Tibial artery (tissue), 4 donors: Measurements from ENCODE around the gene LRCOL1.

Experiments
- DNase-seq, 2 donors: peaks; one replicate each; pipeline ENCODE4 v3.0.0-alpha.2; 2019
- H3K27ac ChIP-seq, 2 donors: fragments of 200-600 bp; sonication (generic) in 1 of 2; 1 replicate in 1 of 2; 2 replicates in 1 of 2; pipeline ENCODE4 v1.5.1; 2018 to 2019; ENCODE audit warnings: mild to moderate bottlenecking in 1 of 2
- H3K27me3 ChIP-seq, 2 donors: fragments of 200-600 bp; sonication (generic) in 1 of 2; one replicate each; pipeline versions ENCODE4 v1.5.1 to v1.6.0; 2016 to 2019
- H3K36me3 ChIP-seq, 3 donors: fragments of 200-600 bp; sonication (generic) in 2 of 3; one replicate each; pipeline ENCODE4 v1.5.1; 2016 to 2019; ENCODE audit warnings: mild to moderate bottlenecking in 2 of 3
- H3K4me1 ChIP-seq, 4 donors: fragments of 200-600 bp; sonication (generic) in 2 of 4; 1 replicate in 3 of 4; 2 replicates in 1 of 4; pipeline ENCODE4 v1.5.1; 2016 to 2019
- H3K4me3 ChIP-seq, 2 donors: fragments of 200-600 bp; sonication (generic) in 1 of 2; 1 replicate in 1 of 2; 2 replicates in 1 of 2; pipeline ENCODE4 v1.5.1; 2018 to 2019; ENCODE audit warnings: mild to moderate bottlenecking in 2 of 2
- H3K9me3 ChIP-seq, 3 donors: fragments of 200-600 bp; sonication (generic) in 1 of 3; one replicate each; pipeline ENCODE4 v1.5.1; 2016 to 2019
- CTCF ChIP-seq, 2 experiments: fragments of 200-600 bp in 1 of 2; fragments of 450-650 bp in 1 of 2; IDR thresholded peaks; one replicate each; pipeline ENCODE4 v1.5.1; 2017 to 2019; ENCODE audit warnings: antibody characterized with exemption in 2 of 2, mild to moderate bottlenecking in 1 of 2, moderate library complexity in 1 of 2
- intact Hi-C: fragments of 100-400 bp; cut with DNase I; formaldehyde crosslinking; loops from one replicate; pipeline ENCODE4 v1.15.0; 2023; ENCODE audit warnings: low total_unique reads

Gene LRCOL1

GRCh38 chr12:132621657-132622435 is 11.5 kb upstream of the LRCOL1 start:
- TF ChIP-seq CTCF (IDR thresholded peaks at IDR 0.05) = no peak
- Histone ChIP-seq H3K27ac (no peak overlapping the region), H3K36me3 (peaks cover 0 to 28% (median 26%) of the 10 kb centered on the region in 3 donors), H3K27me3 (peaks cover 7 to 43% of the 10 kb centered on the region in 2 donors), H3K4me1 (peaks cover 0 to 31% (median 12%) of the 10 kb centered on the region in 4 donors), H3K9me3 (peaks cover 0 to 8% (median 6%) of the 10 kb centered on the region in 3 donors), H3K4me3 (no peak overlapping the region)
- intact Hi-C loops = no loop called here
- DNase-seq = no peak

DNA sequence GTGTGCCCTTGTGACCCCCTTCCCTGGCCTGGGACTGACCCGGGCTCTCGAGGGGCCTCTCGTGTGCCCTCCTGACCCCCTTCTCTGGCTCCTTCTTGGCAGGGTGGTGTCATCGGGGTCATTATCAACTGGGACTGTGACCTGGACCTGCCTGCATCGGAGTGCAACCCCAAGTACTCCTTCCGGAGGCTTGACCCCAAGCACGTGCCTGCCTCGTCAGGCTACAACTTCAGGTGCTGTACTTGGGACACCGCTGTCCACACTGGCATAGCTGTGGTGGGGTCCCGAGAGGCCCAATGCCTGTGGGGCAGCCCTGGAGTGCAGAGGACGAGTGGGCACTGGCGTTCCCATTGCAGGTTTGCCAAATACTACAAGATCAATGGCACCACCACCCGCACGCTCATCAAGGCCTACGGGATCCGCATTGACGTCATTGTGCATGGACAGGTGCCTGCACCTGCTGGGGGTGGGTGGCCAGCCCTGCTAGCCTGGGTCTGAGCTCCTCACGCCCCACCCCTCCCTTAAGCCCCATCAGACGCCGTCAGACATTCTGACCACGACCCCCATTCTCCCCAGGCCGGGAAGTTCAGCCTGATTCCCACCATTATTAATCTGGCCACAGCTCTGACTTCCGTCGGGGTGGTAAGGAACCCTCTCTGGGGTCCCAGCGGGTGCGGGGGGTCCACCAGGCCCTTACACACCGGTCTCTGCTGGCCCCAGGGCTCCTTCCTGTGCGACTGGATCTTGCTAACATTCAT is 10.7 kb upstream of the LRCOL1 start:
- H3K27ac ChIP-seq = no peak overlapping the region
- H3K36me3 ChIP-seq = peaks cover 0 to 31% (median 25%) of the 10 kb centered on the region in 3 donors
- H3K4me1 ChIP-seq = peaks cover 0 to 31% (median 12%) of the 10 kb centered on the region in 4 donors
- intact Hi-C loops = no loop called here
- H3K9me3 ChIP-seq = peaks cover 0 to 16% (median 14%) of the 10 kb centered on the region in 3 donors
- H3K4me3 ChIP-seq = no peak overlapping the region
- TF ChIP-seq CTCF (IDR thresholded peaks at IDR 0.05) = no peak
- H3K27me3 ChIP-seq = peaks cover 9 to 51% of the 10 kb centered on the region in 2 donors
- DNase-seq = no peak

GRCh38 chr12:132620113-132620898 is 9.9 kb upstream of the LRCOL1 start:
- H3K4me3 ChIP-seq = no peak overlapping the region
- H3K9me3 ChIP-seq = peaks cover 0 to 19% (median 14%) of the 10 kb centered on the region in 3 donors
- H3K36me3 ChIP-seq = peaks cover 0 to 24% (median 17%) of the 10 kb centered on the region in 3 donors
- H3K4me1 ChIP-seq = peaks cover 0 to 31% (median 12%) of the 10 kb centered on the region in 4 donors
- no peak for TF ChIP-seq CTCF (IDR thresholded peaks at IDR 0.05)
- peaks cover 14 to 59% of the 10 kb centered on the region in 2 donors for H3K27me3 ChIP-seq
- no peak for DNase-seq
- H3K27ac ChIP-seq = no peak overlapping the region
- intact Hi-C loops = no loop called here

GRCh38 chr12:132619386-132620112 is 9.2 kb upstream of the LRCOL1 start:
- intact Hi-C loops = no loop called here

More at GRCh38 chr12:132619386-132620112, 9.2 kb upstream of the LRCOL1 start:
- TF ChIP-seq CTCF (IDR thresholded peaks at IDR 0.05) = no peak
- H3K27me3 ChIP-seq = peaks cover 14 to 63% of the 10 kb centered on the region in 2 donors
- H3K36me3 ChIP-seq = peaks cover 0 to 16% (median 10%) of the 10 kb centered on the region in 3 donors
- DNase-seq = no peak
- H3K9me3 ChIP-seq = peaks cover 0 to 19% (median 14%) of the 10 kb centered on the region in 3 donors
- no peak overlapping the region for H3K27ac ChIP-seq
- H3K4me1 ChIP-seq = peaks cover 0 to 31% (median 12%) of the 10 kb centered on the region in 4 donors
- no peak overlapping the region for H3K4me3 ChIP-seq
